CD4-positive, alpha-beta T cell treated with Interleukin-21 for 1 hour (primary cell): ENCODE measurements around the gene MRAS.
"Not testable (repeated sequence)": the region's sequence is repeated elsewhere in the genome, so short reads cannot be mapped to it uniquely, and the experiment has no call there.

ENCODE experiments used
- DNase-seq: peaks from one replicate; pipeline ENCODE4 v3.0.0-alpha.2; 2020

MRAS gene

GRCh38 chr3:138369151-138369900, 20.9 kb downstream of the MRAS start:
- no peak for DNase-seq

GRCh38 chr3:138370321-138370720, 21.9 kb downstream of the MRAS start:
- DNase-seq, result no peak

GRCh38 chr3:138371070-138371965, 22.9 kb downstream of the MRAS start:
- peak; percentile 27 for DNase-seq

- DNase-seq, result no peak
Observed at GRCh38 chr3:138373087-138373735, 24.8 kb downstream of the MRAS start.

- no peak for DNase-seq
Observed at GRCh38 chr3:138373736-138374094, 25.3 kb downstream of the MRAS start.

GRCh38 chr3:138374573-138375134, 26.3 kb downstream of the MRAS start:
- DNase-seq, result no peak

- no peak for DNase-seq
Observed at GRCh38 chr3:138375447-138375846, 27.1 kb downstream of the MRAS start.

GRCh38 chr3:138376663-138377062, 28.3 kb downstream of the MRAS start:
- DNase-seq, result no peak

- not testable (repeated sequence) for DNase-seq
Observed at GRCh38 chr3:138377212-138377611, 28.8 kb downstream of the MRAS start.

GRCh38 chr3:138377804-138378203, 29.4 kb downstream of the MRAS start:
- DNase-seq, result no peak

- no peak for DNase-seq
Observed at GRCh38 chr3:138378331-138378730, 30.0 kb downstream of the MRAS start.

GRCh38 chr3:138378990-138379389, 30.6 kb downstream of the MRAS start:
- DNase-seq, result no peak

GRCh38 chr3:138381413-138381901, 33.1 kb downstream of the MRAS start:
- DNase-seq, result no peak

GRCh38 chr3:138381950-138382715, 33.8 kb downstream of the MRAS start:
- no peak for DNase-seq

- DNase-seq, result no peak
Observed at GRCh38 chr3:138383715-138384465, 35.5 kb downstream of the MRAS start.

- no peak for DNase-seq
Observed at GRCh38 chr3:138384531-138384930, 36.2 kb downstream of the MRAS start.

GRCh38 chr3:138384976-138385375, 36.6 kb downstream of the MRAS start:
- DNase-seq, result no peak

GRCh38 chr3:138389144-138389601, 40.8 kb downstream of the MRAS start:
- DNase-seq, result no peak

GRCh38 chr3:138389841-138390581, 41.6 kb downstream of the MRAS start:
- DNase-seq, result no peak

- DNase-seq, result no peak
Observed at GRCh38 chr3:138390582-138390932, 42.2 kb downstream of the MRAS start.

- no peak for DNase-seq
Observed at GRCh38 chr3:138394156-138394555, 45.8 kb downstream of the MRAS start.
